Stimulated activated CD4-positive, alpha-beta T cell treated with anti-CD3 and anti-CD28 coated beads, Interleukin-2, amount 100 ng/mL, for 4 hours (primary cell): ENCODE measurements around the gene EXOC4.

ENCODE experiments used
- DNase-seq: peaks from one replicate; pipeline ENCODE4 v3.0.0-alpha.2; 2020; ENCODE audit warnings: low read depth

EXOC4 gene

DNA sequence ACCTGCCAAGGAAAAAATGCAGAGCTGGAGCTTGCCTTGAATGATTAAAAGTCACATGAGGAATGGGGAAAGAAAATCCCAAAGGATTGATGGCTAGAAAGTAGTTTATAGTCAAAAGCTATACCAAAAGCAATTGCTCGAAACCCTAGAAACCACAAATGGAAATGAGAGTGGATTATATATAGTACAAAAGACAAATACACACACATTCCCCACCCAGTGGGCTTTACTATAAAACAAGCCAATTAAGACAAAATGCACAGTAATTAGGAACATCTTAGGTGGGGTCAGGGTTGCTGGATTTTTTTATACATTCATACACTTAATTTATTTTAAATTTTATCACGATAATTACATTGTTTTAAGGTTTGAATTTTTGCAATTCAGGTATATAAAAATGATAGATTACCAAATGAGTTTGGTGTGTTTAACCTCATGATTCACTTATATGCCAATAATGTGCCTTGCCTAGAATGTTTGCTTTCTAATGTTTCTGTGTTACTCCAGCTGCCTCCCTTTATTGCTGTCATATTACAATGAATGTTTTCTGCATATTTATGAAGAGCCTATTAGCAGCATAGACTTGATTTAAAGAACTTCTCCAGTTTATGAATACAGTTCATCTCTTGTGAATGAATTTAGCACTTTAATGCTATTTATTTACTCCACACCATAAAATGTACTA is 421.3 kb downstream of the EXOC4 start:
- no peak for DNase-seq

DNA sequence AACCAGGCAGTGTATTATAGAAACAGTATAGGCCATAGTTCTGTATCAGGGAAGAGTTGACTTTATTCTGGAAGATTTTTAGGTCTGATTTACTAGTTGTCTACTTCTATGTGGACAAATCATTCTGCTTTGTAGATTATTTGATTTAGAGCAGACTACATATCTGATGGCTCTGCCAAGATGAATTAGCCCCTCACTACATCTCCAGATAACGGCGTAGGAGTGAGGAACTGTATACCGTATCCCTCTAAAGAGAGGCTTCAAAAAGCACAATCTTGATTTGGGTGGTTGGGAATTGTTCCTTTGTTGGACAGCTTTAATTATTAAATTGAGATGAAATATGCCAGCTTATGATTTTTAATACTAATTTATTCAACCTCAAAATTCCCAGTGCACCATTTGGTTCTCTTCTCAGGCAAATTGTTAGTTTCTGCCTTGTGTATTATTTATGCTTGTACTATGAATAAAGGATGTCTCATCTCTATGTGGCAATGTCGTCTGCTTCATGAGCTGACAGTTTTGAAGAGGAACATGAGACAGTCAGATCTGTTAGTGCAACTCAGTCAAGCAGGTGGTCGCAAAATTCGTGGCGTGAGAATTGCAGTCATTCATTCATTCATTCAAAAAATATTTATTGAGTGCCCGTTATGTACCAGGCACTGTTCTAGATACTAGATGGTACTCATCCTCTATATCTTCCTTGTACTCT is 422.8 kb downstream of the EXOC4 start:
- no peak for DNase-seq

- DNase-seq = no peak
Observed at GRCh38 chr7:133676805-133677370, 424.0 kb downstream of the EXOC4 start.

GRCh38 chr7:133678137-133678814 is 425.4 kb downstream of the EXOC4 start:
- DNase-seq = no peak

DNA sequence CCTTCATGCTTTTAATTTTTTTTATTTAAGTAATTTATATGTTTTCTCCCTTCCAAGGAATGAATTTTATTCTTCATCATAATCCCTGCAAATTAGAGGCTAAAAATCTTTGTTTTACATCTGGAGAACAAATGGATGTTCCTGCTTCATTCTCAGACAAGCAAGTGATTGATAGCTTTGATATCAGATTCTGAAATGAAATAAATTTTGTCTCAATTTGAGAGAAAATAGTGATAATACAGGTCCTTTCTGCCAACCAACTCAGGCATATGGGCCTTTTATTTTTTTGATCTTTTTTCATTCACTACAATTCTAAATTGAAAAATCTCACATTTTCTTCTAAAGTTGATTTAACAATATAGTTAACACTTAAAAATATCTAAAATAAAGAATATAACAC is 427.1 kb downstream of the EXOC4 start:
- no peak for DNase-seq

GRCh38 chr7:133681529-133681928 is 428.7 kb downstream of the EXOC4 start:
- no peak for DNase-seq

DNA sequence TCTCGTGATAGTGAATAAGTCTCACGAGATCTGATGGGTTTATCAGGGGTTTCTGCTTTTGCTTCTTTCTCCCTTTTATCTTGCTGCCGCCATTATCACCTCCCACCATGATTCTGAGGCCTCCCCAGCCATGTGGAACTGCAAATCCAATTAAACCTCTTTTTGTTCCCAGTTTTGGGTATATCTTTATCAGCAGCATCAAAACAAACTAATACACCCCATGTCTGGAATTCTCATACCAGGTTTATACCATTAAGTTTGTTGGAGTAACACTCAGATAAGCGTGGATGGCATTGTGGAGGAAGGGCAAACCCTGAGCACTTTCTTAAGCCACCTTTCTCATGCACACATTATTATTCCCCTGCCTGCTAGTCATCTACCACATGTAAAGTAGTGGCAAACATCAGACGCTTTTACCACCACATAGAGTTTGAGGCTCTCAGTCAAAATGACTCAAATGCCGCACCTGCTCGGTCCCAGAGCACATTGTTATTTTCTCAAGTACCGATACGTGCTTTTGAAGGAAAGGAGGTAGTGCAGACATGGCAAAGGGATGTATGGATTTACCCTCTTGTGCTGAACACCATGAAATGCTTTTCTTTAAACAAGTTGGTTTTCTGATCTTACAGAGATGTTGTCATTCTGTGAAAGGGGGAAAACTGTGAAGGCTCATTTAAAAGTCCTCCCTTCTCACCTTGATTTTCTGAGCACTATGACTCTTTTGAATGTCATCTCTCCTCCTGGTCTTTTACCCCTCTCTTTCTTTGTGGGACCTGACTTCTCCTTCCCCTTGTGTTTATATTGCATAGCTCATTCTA is 429.7 kb downstream of the EXOC4 start:
- DNase-seq = no peak

GRCh38 chr7:133683182-133683454 is 430.2 kb downstream of the EXOC4 start:
- DNase-seq = no peak

DNA sequence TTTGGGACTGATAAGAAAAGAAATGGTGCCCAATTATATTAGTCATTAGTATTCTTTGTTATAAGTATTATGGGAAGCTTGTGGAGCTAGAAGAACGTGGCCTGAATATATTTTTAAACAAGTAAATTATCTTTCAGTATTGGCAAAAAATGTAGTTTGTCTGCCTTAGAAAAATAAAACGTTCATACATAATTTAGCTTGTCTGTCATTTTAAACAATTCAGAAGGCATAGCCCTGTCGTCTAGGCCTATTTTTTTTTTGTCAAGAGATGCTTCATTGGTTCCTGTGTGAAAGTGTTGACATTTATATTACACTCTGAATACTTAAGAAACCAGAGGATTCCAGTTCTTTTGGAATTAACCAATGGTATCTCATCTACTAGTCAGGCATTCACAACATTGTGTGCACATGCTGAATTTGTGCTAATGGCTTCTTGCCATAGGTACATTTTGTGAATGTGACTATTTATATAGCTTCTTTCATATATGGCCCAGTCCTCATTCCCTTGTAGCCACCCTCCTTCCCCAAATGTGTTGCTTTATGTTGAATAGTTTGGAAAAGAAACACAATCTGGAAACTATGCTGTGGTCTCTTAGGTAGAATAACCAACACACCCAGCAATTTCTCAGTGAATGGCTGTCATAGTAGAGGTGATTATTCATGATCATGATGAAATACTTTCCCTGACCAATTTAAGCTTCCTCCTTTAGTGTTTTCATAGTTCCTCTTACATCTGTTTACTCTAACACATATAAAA is 435.8 kb downstream of the EXOC4 start:
- no peak for DNase-seq

DNA sequence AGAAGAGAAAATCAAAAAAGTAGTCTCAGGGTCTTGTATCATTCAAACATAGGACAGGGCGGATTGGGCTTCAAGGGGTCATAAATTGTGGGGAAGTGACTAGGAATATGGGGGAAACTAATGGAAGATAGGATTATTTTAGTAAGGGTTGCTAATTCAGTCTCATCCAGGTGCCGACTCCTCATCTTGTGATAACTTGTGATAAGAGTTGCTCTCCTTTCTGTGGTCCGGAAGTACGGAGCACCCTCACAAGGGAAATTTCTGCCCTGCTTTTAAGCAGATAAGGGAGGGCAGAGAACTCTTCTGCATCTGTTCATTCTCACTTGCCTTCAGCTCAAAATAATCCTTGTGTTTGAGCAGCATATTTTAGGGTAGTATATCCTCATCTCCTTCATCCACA is 437.9 kb downstream of the EXOC4 start:
- no peak for DNase-seq

DNA sequence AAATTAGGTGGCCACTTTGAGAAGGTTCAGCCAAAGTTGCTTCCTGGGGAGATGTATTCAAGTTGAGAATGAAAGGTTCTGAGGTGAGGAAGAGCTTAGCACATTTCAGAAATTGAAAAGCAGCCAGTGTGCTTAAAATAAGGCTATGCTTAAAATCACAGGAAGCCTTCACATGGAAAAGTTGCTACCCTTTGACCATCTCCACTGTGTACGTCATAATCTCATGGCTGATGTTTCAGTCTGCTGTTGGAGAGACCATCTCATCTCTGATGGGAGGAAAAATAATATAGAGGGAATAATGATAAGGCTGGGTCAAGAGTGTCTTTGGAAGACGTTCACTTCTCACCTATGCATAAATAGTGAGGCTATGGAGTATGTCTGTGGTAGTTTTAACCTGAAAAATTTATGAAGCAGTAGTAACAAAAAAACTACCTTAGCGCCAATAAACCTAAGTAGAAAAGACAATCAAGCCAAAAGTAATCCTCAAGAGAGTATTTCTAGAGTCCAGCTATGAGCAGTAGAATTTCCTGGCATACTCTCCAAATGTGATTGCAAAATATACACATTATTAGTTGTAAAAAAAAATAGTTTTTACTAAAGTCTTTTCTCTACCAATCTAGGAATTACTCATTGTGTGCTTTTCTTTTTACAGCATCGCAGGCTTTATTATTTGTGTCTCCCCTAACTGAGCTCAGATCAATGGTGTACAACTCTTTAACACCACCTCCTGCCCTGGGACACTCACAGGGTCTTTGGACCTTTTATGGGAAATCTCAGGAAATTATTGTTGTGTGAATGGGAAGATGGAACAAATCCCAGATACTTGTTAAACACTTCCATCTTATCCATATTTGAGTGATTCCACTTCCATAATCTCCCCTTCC is 439.1 kb downstream of the EXOC4 start:
- no peak for DNase-seq

- DNase-seq = no peak
Observed at GRCh38 chr7:133693281-133693680, 440.4 kb downstream of the EXOC4 start.

GRCh38 chr7:133696056-133696455 is 443.2 kb downstream of the EXOC4 start:
- DNase-seq = no peak

GRCh38 chr7:133697585-133697984 is 444.7 kb downstream of the EXOC4 start:
- no peak for DNase-seq

DNA sequence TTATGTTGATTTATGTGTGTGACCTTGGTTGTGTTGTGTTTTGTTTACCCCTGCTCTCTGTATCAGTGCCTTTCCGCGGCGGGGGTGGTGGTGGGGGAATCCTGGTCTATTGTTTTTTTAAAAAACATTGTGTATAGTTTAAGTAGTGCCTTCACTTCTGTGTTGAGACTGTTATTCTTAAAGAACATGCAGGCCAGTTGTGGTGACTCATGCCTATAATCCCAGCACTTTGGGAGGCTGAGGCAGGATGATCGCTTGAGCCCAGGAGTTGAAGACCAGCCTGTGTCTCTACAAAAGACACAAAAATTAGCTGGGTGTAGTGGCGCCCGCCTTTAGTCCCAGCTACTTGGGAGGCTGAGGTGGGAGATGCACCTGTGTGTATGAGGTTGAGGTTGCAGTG is 445.2 kb downstream of the EXOC4 start:
- no peak for DNase-seq

DNA sequence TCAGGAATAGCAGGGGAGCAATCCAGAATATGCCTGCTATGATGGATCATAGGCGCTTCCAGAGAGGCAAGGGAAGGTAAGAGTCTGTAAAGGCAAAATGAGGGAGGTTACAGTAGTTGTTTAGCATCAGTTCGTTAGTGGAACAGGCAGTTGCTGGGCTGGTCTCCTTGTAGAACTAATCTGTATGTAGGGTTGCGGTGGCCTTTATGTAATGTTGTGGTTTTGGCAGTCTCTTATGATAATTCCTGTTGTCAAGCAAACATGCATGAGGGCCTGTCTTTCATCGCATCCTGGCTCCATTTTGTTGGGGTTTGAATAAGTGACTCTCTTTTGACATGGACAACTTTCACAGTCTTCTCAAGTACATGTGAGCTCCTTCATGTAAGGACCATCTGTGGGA is 446.5 kb downstream of the EXOC4 start:
- no peak for DNase-seq

- no peak for DNase-seq
Observed at GRCh38 chr7:133702078-133702477, 449.2 kb downstream of the EXOC4 start.

- DNase-seq = no peak
Observed at GRCh38 chr7:133702960-133703359, 450.1 kb downstream of the EXOC4 start.

- no peak for DNase-seq
Observed at GRCh38 chr7:133703547-133703946, 450.7 kb downstream of the EXOC4 start.

GRCh38 chr7:133704453-133704852 is 451.6 kb downstream of the EXOC4 start:
- no peak for DNase-seq

DNA sequence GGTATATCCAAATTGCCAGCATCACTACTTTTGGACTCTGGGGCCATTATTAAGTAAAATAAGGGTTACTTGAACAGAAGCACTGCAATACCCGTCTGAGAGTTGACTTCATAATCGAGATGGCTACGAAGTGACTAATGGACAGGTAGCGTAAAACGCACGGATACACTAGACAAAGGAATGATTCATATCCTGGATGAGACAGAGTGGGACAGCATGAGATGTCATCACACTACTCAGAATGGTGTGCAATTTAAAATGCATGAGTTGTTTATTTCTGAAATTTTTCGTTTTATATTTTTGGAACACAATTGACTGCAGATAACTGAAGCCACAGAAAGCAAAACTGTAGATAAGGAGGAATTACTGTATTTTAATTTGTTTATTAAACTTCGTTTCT is 452.7 kb downstream of the EXOC4 start:
- no peak for DNase-seq
